NCI-H1092 treated with DMSO at 0.1 percent for 48 hours (cell line): Measurements from ENCODE around the gene HOXB1.

ENCODE experiments used
- DNase-seq: peaks from one replicate; lab custom pipeline; 2025; lab: John Stamatoyannopoulos, UW

HOXB1 gene

GRCh38 chr17:48567646-48568354 lies 37.0 kb upstream of the HOXB1 start:
- no peak for DNase-seq

- no peak for DNase-seq
Measured at GRCh38 chr17:48567209-48567608, 36.4 kb upstream of the HOXB1 start.

GRCh38 chr17:48566717-48567116 lies 35.9 kb upstream of the HOXB1 start:
- no peak for DNase-seq

- no peak for DNase-seq
Measured at GRCh38 chr17:48565925-48566710, 35.3 kb upstream of the HOXB1 start.

- no peak for DNase-seq
Measured at GRCh38 chr17:48565022-48565554, 34.3 kb upstream of the HOXB1 start.

GRCh38 chr17:48564188-48565021 lies 33.6 kb upstream of the HOXB1 start:
- no peak for DNase-seq

GRCh38 chr17:48563867-48564187 lies 33.0 kb upstream of the HOXB1 start:
- DNase-seq = no peak

GRCh38 chr17:48563385-48563838 lies 32.6 kb upstream of the HOXB1 start:
- no peak for DNase-seq

GRCh38 chr17:48562934-48563333 lies 32.1 kb upstream of the HOXB1 start:
- DNase-seq = no peak

GRCh38 chr17:48561884-48562810 lies 31.3 kb upstream of the HOXB1 start:
- no peak for DNase-seq

- DNase-seq = no peak
Measured at GRCh38 chr17:48559840-48560817, 29.3 kb upstream of the HOXB1 start.

- DNase-seq = no peak
Measured at GRCh38 chr17:48559122-48559839, 28.5 kb upstream of the HOXB1 start.

- no peak for DNase-seq
Measured at GRCh38 chr17:48558831-48559121, 28.0 kb upstream of the HOXB1 start.

- DNase-seq = no peak
Measured at GRCh38 chr17:48558057-48558830, 27.4 kb upstream of the HOXB1 start.

GRCh38 chr17:48556576-48557401 lies 26.0 kb upstream of the HOXB1 start:
- DNase-seq = no peak

- DNase-seq = no peak
Measured at GRCh38 chr17:48556229-48556575, 25.4 kb upstream of the HOXB1 start.

- peak; percentile 96 for DNase-seq
Measured at GRCh38 chr17:48555258-48556228, 24.7 kb upstream of the HOXB1 start.
